Thoracic aorta (tissue), 2 donors: ENCODE data around the gene OSBPL2. TPM values are rescaled to one million over a fixed set of nuclear protein-coding genes. Genes with fewer than 3 reads are reported as not detected.

Source experiments
- ATAC-seq: fragments of 150-250 bp; one replicate; pipeline ENCODE4 v1.8.0; 2017; ENCODE audit warnings: low read depth; ENCODE audit not compliant: insufficient number of reproducible peaks, low FRiP score
- DNase-seq: peaks from one replicate; pipeline ENCODE4 v3.0.0-alpha.2; 2020; ENCODE audit warnings: low spot score
- H3K27ac ChIP-seq, 2 donors: fragments of 200-600 bp; sonication (generic); 1 replicate in 1 of 2; 2 replicates in 1 of 2; pipeline ENCODE4 v1.5.1; 2016; ENCODE audit warnings: mild to moderate bottlenecking in 2 of 2, moderate library complexity in 2 of 2
- H3K27me3 ChIP-seq: fragments of 200-600 bp; sonication (generic); replicated peaks from 2 replicates; pipeline ENCODE4 v1.6.0; 2016; ENCODE audit warnings: mild to moderate bottlenecking; ENCODE audit not compliant: insufficient read depth
- H3K36me3 ChIP-seq: fragments of 200-600 bp; sonication (generic); one replicate; pipeline ENCODE4 v1.5.1; 2016
- H3K4me1 ChIP-seq, 2 donors: fragments of 200-600 bp; sonication (generic); 1 replicate in 1 of 2; 2 replicates in 1 of 2; pipeline versions ENCODE4 v1.5.1 to v1.6.0; 2016; ENCODE audit warnings: low read depth in 2 of 2, mild to moderate bottlenecking in 1 of 2; ENCODE audit not compliant: control insufficient read depth in 1 of 2
- H3K4me3 ChIP-seq: fragments of 200-600 bp; sonication (generic); 2 replicates; pipeline ENCODE4 v1.5.1; 2016; ENCODE audit warnings: mild to moderate bottlenecking
- H3K9me3 ChIP-seq: fragments of 200-600 bp; sonication (generic); 2 replicates; pipeline ENCODE4 v1.5.1; 2016
- CTCF ChIP-seq: fragments of 200-600 bp; sonication (generic); IDR thresholded peaks from one replicate; pipeline ENCODE4 v1.5.1; 2019; ENCODE audit warnings: antibody characterized with exemption
- total RNA-seq, 2 donors: library from RNA; depleted of rRNA; stranded (reverse); fragments of >200 nt; gene quantifications; one replicate each; pipeline versions ENCODE4 v1.1.0 to v1.2.3, GENCODE V29; 2016

OSBPL2 gene
- total RNA-seq, 2 donors from 2014 or later = 48.5 to 58.5 TPM

- H3K9me3 ChIP-seq = no peaks in the 10 kb centered on the region
- no peaks in the 10 kb centered on the region for H3K27me3 ChIP-seq
- H3K27ac ChIP-seq = no peak overlapping the region
- peaks cover 0 to 4% of the 10 kb centered on the region in 2 donors for H3K4me1 ChIP-seq
- H3K4me3 ChIP-seq = no peak overlapping the region
- H3K36me3 ChIP-seq = peaks cover 33% of the 10 kb centered on the region
- ATAC-seq (no peak), DNase-seq (no peak)
- TF ChIP-seq CTCF = no peak
Measured at GRCh38 chr20:62202083-62202395, 36.3 kb upstream of the OSBPL2 start.

- H3K9me3 ChIP-seq = no peaks in the 10 kb centered on the region
- DNase-seq = no peak
- H3K36me3 ChIP-seq = peaks cover 30% of the 10 kb centered on the region
- H3K27me3 ChIP-seq = no peaks in the 10 kb centered on the region
- no peak for TF ChIP-seq CTCF
- H3K27ac ChIP-seq = no peak overlapping the region
- peaks cover 0 to 4% of the 10 kb centered on the region in 2 donors for H3K4me1 ChIP-seq
- H3K4me3 ChIP-seq = no peak overlapping the region
- no peak for ATAC-seq
Measured at GRCh38 chr20:62202676-62203377, 35.5 kb upstream of the OSBPL2 start.

GRCh38 chr20:62203378-62204030, 34.8 kb upstream of the OSBPL2 start:
- Histone ChIP-seq H3K4me3 (no peak overlapping the region), H3K4me1 (peaks cover 0 to 4% of the 10 kb centered on the region in 2 donors), H3K36me3 (peaks cover 25% of the 10 kb centered on the region), H3K27me3 (no peaks in the 10 kb centered on the region), H3K27ac (no peak overlapping the region), H3K9me3 (no peaks in the 10 kb centered on the region)
- ATAC-seq = no peak
- TF ChIP-seq CTCF = no peak
- DNase-seq = no peak

- peaks cover 12% of the 10 kb centered on the region for H3K36me3 ChIP-seq
- DNase-seq = no peak
Measured at GRCh38 chr20:62205618-62206387, 32.5 kb upstream of the OSBPL2 start.

More at GRCh38 chr20:62205618-62206387, 32.5 kb upstream of the OSBPL2 start:
- peaks cover under 1% of the 10 kb centered on the region for H3K27me3 ChIP-seq
- H3K9me3 ChIP-seq = no peaks in the 10 kb centered on the region
- no peak for TF ChIP-seq CTCF
- H3K4me1 ChIP-seq = peaks cover 0 to 4% of the 10 kb centered on the region in 2 donors
- no peak for ATAC-seq
- H3K4me3 ChIP-seq = no peak overlapping the region
- H3K27ac ChIP-seq = no peak overlapping the region
